Raji (cell line): ENCODE results near the gene DPYSL3.

Experiments used
- POLR2A ChIP-seq: IDR thresholded peaks from 2 replicates; pipeline ENCODE4 v1.6.1; 2011; ENCODE audit warnings: low read depth, low read length, control low read depth; ENCODE audit not compliant: insufficient read depth

Gene DPYSL3

GRCh38 chr5:147390654-147391225 lies 119.1 kb downstream of the DPYSL3 start:
- no peak for TF ChIP-seq POLR2A

- no peak for TF ChIP-seq POLR2A
These were observed 121.4 kb downstream of the DPYSL3 start for GRCh38 chr5:147388184-147389108.

GRCh38 chr5:147387109-147387508 lies 122.8 kb downstream of the DPYSL3 start:
- no peak for TF ChIP-seq POLR2A

GRCh38 chr5:147384346-147385193 lies 125.3 kb downstream of the DPYSL3 start:
- TF ChIP-seq POLR2A: no peak

- TF ChIP-seq POLR2A: no peak
These were observed 127.1 kb downstream of the DPYSL3 start for GRCh38 chr5:147382776-147383175.

- TF ChIP-seq POLR2A: no peak
These were observed 128.3 kb downstream of the DPYSL3 start for GRCh38 chr5:147381555-147381954.

GRCh38 chr5:147377682-147378081 lies 132.2 kb downstream of the DPYSL3 start:
- TF ChIP-seq POLR2A: no peak

GRCh38 chr5:147375151-147375550 lies 134.7 kb downstream of the DPYSL3 start:
- TF ChIP-seq POLR2A: no peak

- TF ChIP-seq POLR2A: no peak
These were observed 136.5 kb downstream of the DPYSL3 start for GRCh38 chr5:147373328-147373727.

GRCh38 chr5:147372191-147372590 lies 137.7 kb downstream of the DPYSL3 start:
- TF ChIP-seq POLR2A: no peak

- no peak for TF ChIP-seq POLR2A
These were observed 138.6 kb downstream of the DPYSL3 start for GRCh38 chr5:147371290-147371689.

- no peak for TF ChIP-seq POLR2A
These were observed 140.0 kb downstream of the DPYSL3 start for GRCh38 chr5:147369742-147370374.

- TF ChIP-seq POLR2A: no peak
These were observed 148.3 kb downstream of the DPYSL3 start for GRCh38 chr5:147361441-147362175.

- no peak for TF ChIP-seq POLR2A
These were observed 149.1 kb downstream of the DPYSL3 start for GRCh38 chr5:147360816-147361215.
